Left lung (tissue), 10 donors: Measurements from ENCODE around the gene PCDHGB1. TPM values are rescaled to one million over a fixed set of nuclear protein-coding genes. Genes with fewer than 3 reads are reported as not detected.

Experiments used
- ATAC-seq: fragments of 200-7000 bp; cut with Tn5 transposase; one replicate; pipeline ENCODE4 v1.9.1; 2020; ENCODE audit warnings: moderate library complexity
- DNase-seq, 4 donors: peaks; one replicate each; pipeline ENCODE4 v3.0.0-alpha.2; 2013 to 2020
- H3K27ac ChIP-seq, 2 donors: fragments of 200-600 bp; sonication (generic) in 1 of 2; one replicate each; pipeline versions ENCODE4 v1.5.0 to v1.8.0; 2020 to 2021
- H3K27me3 ChIP-seq, 2 donors: fragments of 200-600 bp; sonication (generic) in 1 of 2; one replicate each; pipeline versions ENCODE4 v1.5.0 to v1.8.0; 2020 to 2021
- H3K36me3 ChIP-seq, 2 donors: fragments of 200-600 bp; sonication (generic) in 1 of 2; one replicate each; pipeline versions ENCODE4 v1.5.0 to v1.8.0; 2020 to 2021
- H3K4me1 ChIP-seq, 2 donors: fragments of 200-600 bp; one replicate each; pipeline ENCODE4 v1.8.0; 2021
- H3K4me3 ChIP-seq, 2 donors: fragments of 200-600 bp; sonication (generic) in 1 of 2; one replicate each; pipeline versions ENCODE4 v1.5.0 to v1.8.0; 2020 to 2021; ENCODE audit warnings: mild to moderate bottlenecking in 1 of 2
- H3K9me3 ChIP-seq, 2 donors: fragments of 200-600 bp; sonication (generic) in 1 of 2; one replicate each; pipeline versions ENCODE4 v1.5.0 to v1.8.0; 2020 to 2021
- CTCF ChIP-seq, 2 donors: fragments of 200-600 bp; sonication (generic) in 1 of 2; IDR thresholded peaks; one replicate each; pipeline versions ENCODE4 v1.5.0 to v1.8.0; 2021; ENCODE audit warnings: antibody characterized with exemption in 2 of 2
- intact Hi-C, 2 donors: fragments of 100-400 bp; cut with DNase I; formaldehyde crosslinking; loops; one replicate each; pipeline versions ENCODE4 v1.11.2 to v1.14.2; 2022
- polyA plus RNA-seq, 6 donors: library from polyadenylated mRNA; unstranded; fragments of 120-200 nt; gene quantifications; one replicate each; pipeline ENCODE4 v1.2.1, GENCODE V29; 2013; ENCODE audit not compliant: insufficient read length in 6 of 6
- total RNA-seq, 2 donors: library from RNA; stranded (reverse); fragmentation: NEBNext Ultra II Directional; extraction: Animal tissue kit (Norgen Biotek cat#: 25700); gene quantifications; one replicate each; pipeline ENCODE4 v1.2.1, GENCODE V29; 2021
- donor health status: DM: no; HTN: yes; CAD: no.
- donor health status: DM: no; HTN: no; CAD: no.

Gene PCDHGB1
- total and polyA plus RNA-seq, 8 donors = 1.4 to 2.3 (median 1.7) TPM

- H3K9me3 ChIP-seq = peaks cover 4 to 96% of the 10 kb centered on the region in 2 donors
- TF ChIP-seq CTCF (IDR thresholded peaks at IDR 0.05) = peak in 1 of 2 donors; percentile 9
These were observed 10.0 kb downstream of the PCDHGB1 start, which contains the start of gene PCDHGB2 for GRCh38 chr5:141359790-141360426. PCDHGB2 (plus strand) TSS chr5:141359994; CDS start chr5:141360136, 142 bp downstream.

GRCh38 chr5:141360685-141361084, 10.8 kb downstream of the PCDHGB1 start:
- peaks cover 21 to 87% of the 10 kb centered on the region in 2 donors for H3K27me3 ChIP-seq
- no peak for ATAC-seq
- intact Hi-C loops = no loop called here
- no peak overlapping the region for H3K27ac ChIP-seq
- no peaks in the 10 kb centered on the region for H3K36me3 ChIP-seq
- peaks cover 4 to 96% of the 10 kb centered on the region in 2 donors for H3K9me3 ChIP-seq
- H3K4me3 ChIP-seq = no peak overlapping the region
- no peaks in the 10 kb centered on the region for H3K4me1 ChIP-seq
- DNase-seq = no peak
- no peak for TF ChIP-seq CTCF (IDR thresholded peaks at IDR 0.05)

More at GRCh38 chr5:141359790-141360426, 10.0 kb downstream of the PCDHGB1 start, which contains the start of gene PCDHGB2:
- intact Hi-C loops = no loop called here
- ATAC-seq (no peak), DNase-seq (no peak)
- no peak within 1 kb of the TSS for H3K27ac ChIP-seq
- H3K36me3 ChIP-seq = no peaks in the 10 kb centered on the region
- no peak within 1 kb of the TSS for H3K4me3 ChIP-seq
- H3K4me1 ChIP-seq = no peaks in the 10 kb centered on the region
- H3K27me3 ChIP-seq = peaks cover 13 to 87% of the 10 kb centered on the region in 2 donors

GRCh38 chr5:141362719-141363118, 12.8 kb downstream of the PCDHGB1 start:
- H3K4me1 ChIP-seq = no peaks in the 10 kb centered on the region
- ATAC-seq (no peak), DNase-seq (no peak)
- TF ChIP-seq CTCF (IDR thresholded peaks at IDR 0.05) = no peak
- no peaks in the 10 kb centered on the region for H3K36me3 ChIP-seq
- intact Hi-C loops = no loop called here
- H3K9me3 ChIP-seq = peaks cover 4 to 96% of the 10 kb centered on the region in 2 donors
- H3K27me3 ChIP-seq = peaks cover 40 to 91% of the 10 kb centered on the region in 2 donors
- no peak overlapping the region for H3K27ac ChIP-seq
- no peak overlapping the region for H3K4me3 ChIP-seq

- Histone ChIP-seq H3K36me3 (no peaks in the 10 kb centered on the region), H3K9me3 (peaks cover 4 to 89% of the 10 kb centered on the region in 2 donors), H3K27me3 (peaks cover 47 to 99% of the 10 kb centered on the region in 2 donors), H3K4me3 (no peak within 1 kb of the TSS), H3K4me1 (no peaks in the 10 kb centered on the region), H3K27ac (no peak within 1 kb of the TSS)
- intact Hi-C loops = no loop called here
- DNase-seq = no peak
- ATAC-seq = no peak
- TF ChIP-seq CTCF (IDR thresholded peaks at IDR 0.05) = no peak
These were observed 14.2 kb downstream of the PCDHGB1 start, which contains the start of gene PCDHGA5 for GRCh38 chr5:141363952-141364660. PCDHGA5 (plus strand) TSS chr5:141364162; CDS start chr5:141364331, 169 bp downstream.
